ENCODE data around the gene NLRP13.
"Not testable (repeated sequence)": the region's sequence is repeated elsewhere in the genome, so short reads cannot be mapped to it uniquely, and the experiment has no call there.

Gene NLRP13, protein sequence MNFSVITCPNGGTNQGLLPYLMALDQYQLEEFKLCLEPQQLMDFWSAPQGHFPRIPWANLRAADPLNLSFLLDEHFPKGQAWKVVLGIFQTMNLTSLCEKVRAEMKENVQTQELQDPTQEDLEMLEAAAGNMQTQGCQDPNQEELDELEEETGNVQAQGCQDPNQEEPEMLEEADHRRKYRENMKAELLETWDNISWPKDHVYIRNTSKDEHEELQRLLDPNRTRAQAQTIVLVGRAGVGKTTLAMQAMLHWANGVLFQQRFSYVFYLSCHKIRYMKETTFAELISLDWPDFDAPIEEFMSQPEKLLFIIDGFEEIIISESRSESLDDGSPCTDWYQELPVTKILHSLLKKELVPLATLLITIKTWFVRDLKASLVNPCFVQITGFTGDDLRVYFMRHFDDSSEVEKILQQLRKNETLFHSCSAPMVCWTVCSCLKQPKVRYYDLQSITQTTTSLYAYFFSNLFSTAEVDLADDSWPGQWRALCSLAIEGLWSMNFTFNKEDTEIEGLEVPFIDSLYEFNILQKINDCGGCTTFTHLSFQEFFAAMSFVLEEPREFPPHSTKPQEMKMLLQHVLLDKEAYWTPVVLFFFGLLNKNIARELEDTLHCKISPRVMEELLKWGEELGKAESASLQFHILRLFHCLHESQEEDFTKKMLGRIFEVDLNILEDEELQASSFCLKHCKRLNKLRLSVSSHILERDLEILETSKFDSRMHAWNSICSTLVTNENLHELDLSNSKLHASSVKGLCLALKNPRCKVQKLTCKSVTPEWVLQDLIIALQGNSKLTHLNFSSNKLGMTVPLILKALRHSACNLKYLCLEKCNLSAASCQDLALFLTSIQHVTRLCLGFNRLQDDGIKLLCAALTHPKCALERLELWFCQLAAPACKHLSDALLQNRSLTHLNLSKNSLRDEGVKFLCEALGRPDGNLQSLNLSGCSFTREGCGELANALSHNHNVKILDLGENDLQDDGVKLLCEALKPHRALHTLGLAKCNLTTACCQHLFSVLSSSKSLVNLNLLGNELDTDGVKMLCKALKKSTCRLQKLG

DNA sequence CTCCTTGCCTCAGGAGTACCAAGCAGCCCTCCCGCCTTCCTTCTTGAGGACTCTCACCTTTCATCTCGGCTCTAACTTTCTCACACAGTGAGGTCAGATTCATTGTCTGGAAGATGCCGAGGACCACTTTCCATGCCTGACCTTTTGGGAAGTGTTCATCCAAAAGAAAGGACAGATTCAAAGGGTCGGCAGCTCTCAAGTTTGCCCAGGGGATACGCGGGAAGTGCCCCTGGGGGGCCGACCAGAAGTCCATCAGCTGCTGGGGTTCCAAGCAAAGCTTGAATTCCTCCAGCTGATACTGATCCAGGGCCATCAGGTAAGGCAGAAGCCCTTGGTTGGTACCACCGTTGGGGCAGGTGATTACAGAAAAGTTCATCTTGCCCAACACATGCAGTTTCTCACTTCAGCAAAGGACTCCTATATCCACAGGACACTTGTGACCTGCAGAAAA, at the start of gene NLRP13:
Gene NLRP13, minus strand, starts transcription at position 401 of the 451 bp plus-strand sequence. Its CDS starts 25 bp downstream, at position 376.
- no peaks in the 10 kb centered on the region for H3K27me3 ChIP-seq (ENCODE audit: control insufficient read depth, insufficient read depth, low read length)
- no peak within 1 kb of the TSS for H3K4me3 ChIP-seq (ENCODE audit: low read length)
- H3K9ac ChIP-seq (ENCODE audit: low read length): no peak within 1 kb of the TSS
- no peak within 1 kb of the TSS for H3K27ac ChIP-seq (ENCODE audit: low read depth, low read length)
- H3K36me3 ChIP-seq (ENCODE audit: control insufficient read depth, insufficient read depth, low read length): no peaks in the 10 kb centered on the region
- no peaks in the 10 kb centered on the region for H3K4me1 ChIP-seq (ENCODE audit: control insufficient read depth, insufficient read depth, low read length)

DNA sequence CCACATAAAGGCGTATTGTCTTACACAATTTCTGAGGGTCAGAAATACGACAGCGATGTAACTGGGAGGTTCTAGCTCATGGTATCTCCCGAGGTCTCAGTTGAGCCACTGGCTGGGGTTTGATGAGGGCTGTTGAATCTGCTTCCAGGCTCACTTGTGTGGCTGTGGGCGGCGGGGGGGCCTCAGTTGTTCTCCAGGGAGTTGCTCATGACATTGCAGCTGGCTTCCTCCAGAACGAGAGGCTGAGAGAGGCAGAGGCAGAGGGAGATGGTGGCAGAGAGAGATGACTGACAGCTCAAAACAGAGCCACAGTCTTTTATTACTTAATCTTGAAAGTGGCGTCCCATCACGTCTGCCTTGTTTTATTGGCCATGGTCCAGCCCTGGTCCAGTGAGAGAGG, 48.3 kb upstream of the NLRP13 start:
- Histone ChIP-seq H3K4me1 (ENCODE audit: control insufficient read depth, insufficient read depth, low read length) (no peaks in the 10 kb centered on the region), H3K9ac (ENCODE audit: low read length) (no peak overlapping the region), H3K4me3 (ENCODE audit: low read length) (no peak overlapping the region), H3K27ac (ENCODE audit: low read depth, low read length) (no peak overlapping the region), H3K36me3 (ENCODE audit: control insufficient read depth, insufficient read depth, low read length) (no peaks in the 10 kb centered on the region), H3K27me3 (ENCODE audit: control insufficient read depth, insufficient read depth, low read length) (no peaks in the 10 kb centered on the region)

DNA sequence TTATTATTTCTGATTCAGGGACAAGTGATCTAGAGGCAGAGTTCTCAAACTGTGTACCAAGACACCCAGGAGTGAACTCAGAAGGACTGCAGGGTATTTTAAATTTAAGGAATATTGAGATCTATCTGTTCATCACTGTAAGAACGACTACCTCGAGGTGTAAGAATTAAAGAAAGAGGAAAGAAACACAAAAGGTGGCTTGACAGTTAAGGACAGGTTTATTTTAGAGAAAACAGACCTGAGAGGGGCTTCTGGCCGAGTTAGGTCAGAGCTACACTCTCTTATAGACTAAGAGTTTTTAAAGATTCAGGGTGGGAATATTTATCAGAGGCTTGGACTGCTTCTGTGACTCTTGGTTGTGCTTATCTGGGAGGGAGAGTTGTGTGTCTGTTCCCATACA, 41.8 kb upstream of the NLRP13 start:
- Histone ChIP-seq H3K27me3 (ENCODE audit: control insufficient read depth, insufficient read depth, low read length) (no peaks in the 10 kb centered on the region), H3K4me1 (ENCODE audit: control insufficient read depth, insufficient read depth, low read length) (no peaks in the 10 kb centered on the region), H3K4me3 (ENCODE audit: low read length) (no peak overlapping the region), H3K9ac (ENCODE audit: low read length) (no peak overlapping the region), H3K27ac (ENCODE audit: low read depth, low read length) (no peak overlapping the region), H3K36me3 (ENCODE audit: control insufficient read depth, insufficient read depth, low read length) (no peaks in the 10 kb centered on the region)

DNA sequence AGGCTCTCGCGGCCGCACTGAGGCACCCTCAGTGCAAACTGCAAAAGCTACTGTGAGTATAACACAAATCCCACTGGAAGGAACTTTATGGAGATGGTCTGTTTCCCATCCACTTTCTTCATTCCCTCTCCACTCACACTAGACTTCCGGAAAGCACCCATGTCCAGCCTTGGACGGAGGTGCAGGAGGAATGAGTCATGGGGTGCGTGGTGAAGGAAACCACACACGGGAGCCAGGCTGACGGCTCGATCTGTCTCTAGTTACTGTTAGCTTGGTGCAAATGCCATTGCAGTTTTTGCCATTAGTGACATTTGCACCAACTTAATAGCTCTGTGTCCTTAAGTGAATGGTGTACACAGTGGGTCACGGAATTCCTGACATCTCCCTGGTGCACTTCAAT, 30.1 kb upstream of the NLRP13 start:
- Histone ChIP-seq H3K4me3 (ENCODE audit: low read length) (no peak overlapping the region), H3K9ac (ENCODE audit: low read length) (no peak overlapping the region), H3K4me1 (ENCODE audit: control insufficient read depth, insufficient read depth, low read length) (no peaks in the 10 kb centered on the region), H3K27me3 (ENCODE audit: control insufficient read depth, insufficient read depth, low read length) (no peaks in the 10 kb centered on the region), H3K27ac (ENCODE audit: low read depth, low read length) (no peak overlapping the region), H3K36me3 (ENCODE audit: control insufficient read depth, insufficient read depth, low read length) (no peaks in the 10 kb centered on the region)

DNA sequence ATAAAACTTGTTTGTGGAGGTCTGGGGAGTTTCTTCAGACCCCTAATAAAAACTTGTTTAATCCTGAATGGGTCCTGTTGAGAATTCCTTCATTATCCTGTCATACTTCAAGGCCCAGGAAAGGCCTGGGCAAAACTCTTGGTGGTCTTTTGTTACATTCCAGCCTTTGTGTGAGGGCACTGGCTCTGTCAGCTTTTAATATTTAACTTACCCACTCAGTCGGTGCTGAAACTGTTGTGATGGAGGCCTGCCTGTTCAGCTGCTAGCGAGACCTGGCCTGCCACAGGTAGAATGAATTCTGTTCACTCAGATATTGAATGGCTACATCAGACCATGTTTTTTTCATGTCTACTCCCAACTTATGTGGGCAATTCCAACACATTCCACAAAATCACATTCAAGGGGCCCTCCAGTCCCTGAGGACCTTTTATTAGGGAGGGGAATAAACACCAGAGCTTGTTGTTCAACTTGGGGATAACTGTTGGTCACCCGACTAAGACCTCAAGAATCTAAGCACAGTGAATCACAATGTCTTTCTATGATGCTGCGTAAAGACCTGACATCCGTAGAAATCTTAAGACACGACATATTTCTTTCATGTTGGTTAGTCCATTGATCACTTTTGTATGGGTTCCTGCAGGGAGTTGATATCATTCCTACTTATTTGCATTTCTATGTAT, 28.0 kb upstream of the NLRP13 start:
- no peak overlapping the region for H3K9ac ChIP-seq (ENCODE audit: low read length)
- H3K36me3 ChIP-seq (ENCODE audit: control insufficient read depth, insufficient read depth, low read length): no peaks in the 10 kb centered on the region
- H3K4me1 ChIP-seq (ENCODE audit: control insufficient read depth, insufficient read depth, low read length): no peaks in the 10 kb centered on the region
- H3K4me3 ChIP-seq (ENCODE audit: low read length): no peak overlapping the region
- H3K27ac ChIP-seq (ENCODE audit: low read depth, low read length): no peak overlapping the region
- no peaks in the 10 kb centered on the region for H3K27me3 ChIP-seq (ENCODE audit: control insufficient read depth, insufficient read depth, low read length)

DNA sequence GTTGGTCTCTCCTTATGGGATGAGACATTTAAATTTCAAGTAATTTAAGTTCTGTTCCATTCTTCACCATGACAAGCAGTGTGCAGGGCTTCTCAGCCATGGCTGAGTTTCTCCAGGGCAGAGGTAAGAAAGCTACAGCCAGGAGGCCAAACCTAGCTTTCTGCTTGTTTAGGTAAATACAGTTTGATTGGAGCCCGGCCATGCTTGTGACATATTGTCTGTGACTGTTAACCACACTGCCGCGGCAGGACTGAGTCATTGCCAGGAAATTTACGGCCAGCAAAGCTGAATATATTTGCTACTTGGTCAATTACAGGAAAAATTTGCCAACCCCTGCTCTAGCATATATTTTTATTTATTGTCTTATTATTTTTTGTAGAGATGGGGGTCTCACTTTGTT, 26.2 kb upstream of the NLRP13 start:
- no peak overlapping the region for H3K4me3 ChIP-seq (ENCODE audit: low read length)
- H3K36me3 ChIP-seq (ENCODE audit: control insufficient read depth, insufficient read depth, low read length): no peaks in the 10 kb centered on the region
- no peak overlapping the region for H3K27ac ChIP-seq (ENCODE audit: low read depth, low read length)
- H3K27me3 ChIP-seq (ENCODE audit: control insufficient read depth, insufficient read depth, low read length): no peaks in the 10 kb centered on the region
- no peak overlapping the region for H3K9ac ChIP-seq (ENCODE audit: low read length)
- H3K4me1 ChIP-seq (ENCODE audit: control insufficient read depth, insufficient read depth, low read length): no peaks in the 10 kb centered on the region

DNA sequence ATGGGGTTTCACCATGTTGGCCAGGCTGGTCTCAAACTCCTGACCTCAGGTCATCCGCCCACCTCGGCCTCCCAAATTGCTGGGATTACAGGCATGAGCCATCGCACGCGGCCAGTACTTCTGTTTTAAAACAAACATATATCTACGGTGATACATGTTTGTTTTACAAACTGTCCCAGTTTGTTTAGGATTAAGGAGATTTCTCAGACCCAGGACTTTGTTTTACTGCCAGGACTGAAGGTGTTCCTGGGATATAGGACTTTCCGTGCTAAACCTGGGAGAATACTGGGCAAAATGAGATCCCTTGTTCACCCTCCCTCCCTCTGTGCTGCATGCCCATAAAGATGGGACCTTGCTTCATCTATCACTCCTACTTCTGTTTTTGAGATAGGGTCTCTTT, 24.3 kb upstream of the NLRP13 start:
- Histone ChIP-seq H3K27me3 (ENCODE audit: control insufficient read depth, insufficient read depth, low read length) (no peaks in the 10 kb centered on the region), H3K4me1 (ENCODE audit: control insufficient read depth, insufficient read depth, low read length) (no peaks in the 10 kb centered on the region), H3K4me3 (ENCODE audit: low read length) (no peak overlapping the region), H3K27ac (ENCODE audit: low read depth, low read length) (no peak overlapping the region), H3K9ac (ENCODE audit: low read length) (no peak overlapping the region), H3K36me3 (ENCODE audit: control insufficient read depth, insufficient read depth, low read length) (no peaks in the 10 kb centered on the region)

DNA sequence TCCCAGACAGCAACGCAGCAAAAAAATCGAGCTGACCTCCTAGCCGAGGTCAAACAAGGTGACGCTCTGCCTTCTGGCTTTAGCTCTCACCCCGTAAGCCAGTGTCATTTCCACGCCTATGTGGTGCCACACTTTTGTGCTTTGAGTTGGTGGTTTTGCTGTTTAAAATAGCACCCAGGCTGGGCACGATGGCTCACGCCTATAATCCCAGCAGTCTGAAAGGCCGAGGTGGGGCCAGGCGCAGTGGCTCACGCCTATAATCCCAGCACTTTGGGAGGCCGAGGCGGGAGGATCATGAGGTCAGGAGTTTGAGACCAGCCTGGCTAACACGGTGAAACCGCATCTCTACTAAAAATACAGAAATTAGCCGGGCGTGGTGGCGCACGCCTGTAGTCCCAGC, 18.4 kb upstream of the NLRP13 start:
- not testable (repeated sequence) for H3K4me1 ChIP-seq (ENCODE audit: control insufficient read depth, insufficient read depth, low read length); H3K27me3 ChIP-seq (ENCODE audit: control insufficient read depth, insufficient read depth, low read length); H3K27ac ChIP-seq (ENCODE audit: low read depth, low read length); H3K9ac ChIP-seq (ENCODE audit: low read length); H3K36me3 ChIP-seq (ENCODE audit: control insufficient read depth, insufficient read depth, low read length); H3K4me3 ChIP-seq (ENCODE audit: low read length)

DNA sequence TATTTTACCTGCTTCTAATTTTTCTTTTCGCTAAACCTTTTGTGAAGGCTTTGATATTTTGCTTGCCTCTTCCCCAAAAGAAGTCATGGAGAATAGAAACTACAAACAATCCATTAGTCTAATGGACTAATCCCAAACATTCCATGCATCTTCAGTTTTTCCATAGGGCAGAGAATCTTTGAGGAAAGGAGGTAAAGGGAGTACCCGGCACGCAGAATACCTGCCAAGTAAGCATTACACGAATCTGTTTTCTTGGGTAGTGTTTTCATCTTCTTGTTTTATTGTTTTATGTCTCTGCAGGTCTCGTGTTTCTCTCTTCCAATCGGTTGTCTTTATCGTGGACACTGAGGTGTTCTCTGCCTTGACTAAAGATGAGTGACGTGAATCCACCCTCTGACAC, 15.4 kb upstream of the NLRP13 start, which contains the start of gene NLRP8:
Gene NLRP8, plus strand, starts transcription at position 301 of the 400 bp plus-strand sequence.
- H3K4me3 ChIP-seq (ENCODE audit: low read length): no peak within 1 kb of the TSS
- H3K36me3 ChIP-seq (ENCODE audit: control insufficient read depth, insufficient read depth, low read length): no peaks in the 10 kb centered on the region
- H3K4me1 ChIP-seq (ENCODE audit: control insufficient read depth, insufficient read depth, low read length): no peaks in the 10 kb centered on the region
- H3K27ac ChIP-seq (ENCODE audit: low read depth, low read length): no peak within 1 kb of the TSS
- no peaks in the 10 kb centered on the region for H3K27me3 ChIP-seq (ENCODE audit: control insufficient read depth, insufficient read depth, low read length)
- no peak within 1 kb of the TSS for H3K9ac ChIP-seq (ENCODE audit: low read length)

DNA sequence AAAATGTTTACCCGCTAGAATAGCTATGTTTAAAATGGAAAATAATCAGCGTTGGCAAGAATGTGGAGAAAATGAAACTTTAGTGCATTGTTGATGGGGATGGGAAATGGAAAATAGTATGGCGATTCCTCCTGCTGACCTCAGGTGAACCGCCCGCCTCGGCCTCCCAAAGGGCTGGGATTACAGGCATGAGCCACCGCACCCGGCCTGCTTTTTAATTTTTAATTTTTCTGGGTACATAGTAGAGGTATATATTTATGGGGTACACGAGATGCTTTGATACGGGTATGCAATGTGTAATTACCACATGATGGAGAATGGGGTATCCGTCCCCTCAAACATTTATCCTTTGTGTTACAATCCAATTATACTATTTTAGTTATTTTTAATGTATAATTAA, 8.2 kb upstream of the NLRP13 start:
- no peaks in the 10 kb centered on the region for H3K36me3 ChIP-seq (ENCODE audit: control insufficient read depth, insufficient read depth, low read length)
- no peak overlapping the region for H3K9ac ChIP-seq (ENCODE audit: low read length)
- H3K27ac ChIP-seq (ENCODE audit: low read depth, low read length): no peak overlapping the region
- no peak overlapping the region for H3K4me3 ChIP-seq (ENCODE audit: low read length)
- H3K4me1 ChIP-seq (ENCODE audit: control insufficient read depth, insufficient read depth, low read length): no peaks in the 10 kb centered on the region
- H3K27me3 ChIP-seq (ENCODE audit: control insufficient read depth, insufficient read depth, low read length): no peaks in the 10 kb centered on the region

DNA sequence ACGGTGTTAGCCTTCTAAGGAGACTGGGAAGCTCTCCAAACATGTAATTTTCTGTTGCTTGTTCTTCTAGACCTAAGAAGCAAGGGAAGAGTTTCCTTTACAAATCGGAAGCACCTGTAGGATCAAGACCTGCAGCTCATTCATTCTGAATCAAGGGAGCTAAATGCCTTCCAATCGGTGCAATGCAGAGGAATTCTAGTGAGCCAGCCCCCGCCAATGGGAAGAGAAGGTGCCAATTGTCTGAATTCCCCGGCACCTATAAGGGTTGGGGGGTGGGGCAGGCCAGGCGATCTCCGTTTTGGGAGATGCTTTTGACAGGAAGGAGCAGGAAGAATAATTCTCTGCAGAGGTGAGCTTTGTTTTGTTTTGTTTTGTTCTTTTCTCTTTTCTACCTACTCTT, 7.1 kb upstream of the NLRP13 start:
- no peak overlapping the region for H3K9ac ChIP-seq (ENCODE audit: low read length)
- no peak overlapping the region for H3K4me3 ChIP-seq (ENCODE audit: low read length)
- no peaks in the 10 kb centered on the region for H3K27me3 ChIP-seq (ENCODE audit: control insufficient read depth, insufficient read depth, low read length)
- H3K36me3 ChIP-seq (ENCODE audit: control insufficient read depth, insufficient read depth, low read length): no peaks in the 10 kb centered on the region
- H3K4me1 ChIP-seq (ENCODE audit: control insufficient read depth, insufficient read depth, low read length): no peaks in the 10 kb centered on the region
- no peak overlapping the region for H3K27ac ChIP-seq (ENCODE audit: low read depth, low read length)

DNA sequence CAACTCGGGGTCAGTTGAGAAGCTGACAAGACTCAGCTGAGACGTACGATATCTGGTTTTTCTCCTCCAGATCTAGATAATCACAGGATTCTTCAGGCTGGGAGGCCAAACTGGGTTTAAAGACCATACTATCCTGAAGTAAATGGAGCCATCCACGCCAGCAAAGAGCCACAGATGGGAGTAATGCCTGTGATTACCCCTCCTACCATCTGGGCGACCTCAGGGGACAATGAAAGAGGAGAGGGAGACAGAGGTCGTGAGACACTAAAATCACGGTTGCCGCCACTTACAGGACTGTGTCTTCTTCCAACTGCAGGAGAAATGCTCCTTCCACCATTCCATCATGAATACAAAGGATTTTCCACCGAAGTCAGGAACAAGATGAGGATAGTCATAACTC, 3.1 kb upstream of the NLRP13 start:
- Histone ChIP-seq H3K4me3 (ENCODE audit: low read length) (no peak overlapping the region), H3K4me1 (ENCODE audit: control insufficient read depth, insufficient read depth, low read length) (no peaks in the 10 kb centered on the region)

More for the DNA sequence above, 3.1 kb upstream of the NLRP13 start:
- H3K27ac ChIP-seq (ENCODE audit: low read depth, low read length): no peak overlapping the region
- no peak overlapping the region for H3K9ac ChIP-seq (ENCODE audit: low read length)
- H3K36me3 ChIP-seq (ENCODE audit: control insufficient read depth, insufficient read depth, low read length): no peaks in the 10 kb centered on the region
- H3K27me3 ChIP-seq (ENCODE audit: control insufficient read depth, insufficient read depth, low read length): no peaks in the 10 kb centered on the region
